IMR-90 (cell line): ENCODE data around the gene PTPRQ. TPM values are rescaled to one million over a fixed set of nuclear protein-coding genes. Genes with fewer than 3 reads are reported as not detected.

Source experiments
- ATAC-seq: fragments of 200-7000 bp; cut with Tn5 transposase; 2 replicates; pipeline ENCODE4 v1.9.1; 2020; ENCODE audit warnings: low read depth, mild to moderate bottlenecking, moderate library complexity
- BruUV-seq: library from RNA; stranded (reverse); fragments of 400-500 nt; replicated peaks from 2 replicates; lab custom pipeline; 2021; lab: Mats Ljungman, UMichigan
- CTCF ChIA-PET: fragments of 300-600 bp; formaldehyde crosslinking; extraction: SDS; loops from one replicate; lab custom pipeline; 2021; ENCODE audit warnings: antibody characterized with exemption; lab: Yijun Ruan, JAX
- POLR2A ChIA-PET: fragments of 300-600 bp; sonication (Branson Sonifier 250); formaldehyde crosslinking; loops from one replicate; lab custom pipeline; 2022; ENCODE audit warnings: antibody characterized with exemption; ENCODE audit not compliant: unreplicated experiment; lab: Charles Lee
- DNase-seq: peaks from one replicate; pipeline ENCODE4 v3.0.0; 2013
- H2AFZ ChIP-seq: replicated peaks from 2 replicates; pipeline ENCODE3; 2013; ENCODE audit warnings: low read length, mild to moderate bottlenecking; ENCODE audit not compliant: poor library complexity
- H2AK5ac ChIP-seq: 2 replicates; pipeline ENCODE4 v1.6.1; 2013; ENCODE audit warnings: low read depth, low read length, inconsistent platforms
- H2AK9ac ChIP-seq: replicated peaks from 2 replicates; pipeline ENCODE3; 2013; ENCODE audit warnings: mild to moderate bottlenecking, low read depth, low read length, moderate library complexity; ENCODE audit not compliant: poor library complexity
- H2BK120ac ChIP-seq: 2 replicates; pipeline ENCODE4 v1.6.1; 2013; ENCODE audit warnings: low read depth, low read length, inconsistent platforms
- H2BK15ac ChIP-seq: 3 replicates; pipeline ENCODE4 v1.6.1; 2013; ENCODE audit warnings: low read depth, low read length, inconsistent platforms
- H2BK20ac ChIP-seq: 2 replicates; pipeline ENCODE4 v1.6.1; 2013; ENCODE audit warnings: low read depth, mild to moderate bottlenecking, inconsistent platforms, low read length, moderate library complexity
- H2BK5ac ChIP-seq: 2 replicates; pipeline ENCODE4 v1.6.1; 2013; ENCODE audit warnings: mild to moderate bottlenecking, low read depth, low read length, inconsistent platforms; ENCODE audit not compliant: poor library complexity, severe bottlenecking
- H3K14ac ChIP-seq: replicated peaks from 2 replicates; pipeline ENCODE4 v1.6.1; 2013; ENCODE audit warnings: low read depth, low read length, inconsistent platforms
- H3K18ac ChIP-seq: 2 replicates; pipeline ENCODE4 v1.6.1; 2013; ENCODE audit warnings: low read depth, low read length, control low read depth
- H3K23ac ChIP-seq: 2 replicates; pipeline ENCODE4 v1.6.1; 2013; ENCODE audit warnings: low read depth, low read length, inconsistent platforms
- H3K27ac ChIP-seq: 2 replicates; pipeline ENCODE4 v1.5.1; 2013; ENCODE audit warnings: mild to moderate bottlenecking, control low read depth, low read length; ENCODE audit not compliant: insufficient read depth
- H3K27me3 ChIP-seq: 2 replicates; pipeline ENCODE4 v1.6.1; 2013; ENCODE audit warnings: low read length; ENCODE audit not compliant: control insufficient read depth, insufficient read depth
- H3K36me3 ChIP-seq: 2 replicates; pipeline ENCODE4 v1.6.1; 2013; ENCODE audit warnings: low read length, mixed read lengths; ENCODE audit not compliant: control insufficient read depth, insufficient read depth
- H3K4ac ChIP-seq: 2 replicates; pipeline ENCODE4 v1.6.1; 2013; ENCODE audit warnings: low read depth, low read length, inconsistent platforms
- H3K4me1 ChIP-seq: 2 replicates; pipeline ENCODE4 v1.6.1; 2013; ENCODE audit warnings: low read length, mixed read lengths; ENCODE audit not compliant: control insufficient read depth, insufficient read depth
- H3K4me2 ChIP-seq: 2 replicates; pipeline ENCODE4 v1.6.1; 2013; ENCODE audit warnings: low read depth, mild to moderate bottlenecking, control low read depth, low read length, moderate library complexity
- H3K4me3 ChIP-seq: 2 replicates; pipeline ENCODE4 v1.5.1; 2013; ENCODE audit warnings: low read depth, mild to moderate bottlenecking, control low read depth, low read length, moderate library complexity; ENCODE audit not compliant: insufficient read depth
- H3K56ac ChIP-seq: 2 replicates; pipeline ENCODE4 v1.6.1; 2013; ENCODE audit warnings: low read length, inconsistent platforms; ENCODE audit not compliant: insufficient read depth; ENCODE audit errors: extremely low read depth
- H3K79me1 ChIP-seq, 2 experiments: 2 replicates each; pipeline ENCODE4 v1.6.1; 2013; ENCODE audit warnings: low read length in 2 of 2, inconsistent platforms in 1 of 2, low read depth in 1 of 2
- H3K9ac ChIP-seq: 2 replicates; pipeline ENCODE4 v1.6.1; 2013; ENCODE audit warnings: low read depth, low read length, control low read depth
- H3K9me1 ChIP-seq: 2 replicates; pipeline ENCODE4 v1.6.1; 2013; ENCODE audit warnings: low read length, inconsistent platforms; ENCODE audit not compliant: insufficient read depth
- H3K9me3 ChIP-seq: 2 replicates; pipeline ENCODE4 v1.6.1; 2013; ENCODE audit warnings: low read length; ENCODE audit not compliant: control insufficient read depth, insufficient read depth
- H4K20me1 ChIP-seq: 2 replicates; pipeline ENCODE4 v1.6.1; 2013; ENCODE audit warnings: low read length, inconsistent platforms; ENCODE audit not compliant: insufficient read depth
- H4K5ac ChIP-seq: 2 replicates; pipeline ENCODE4 v1.6.1; 2013; ENCODE audit warnings: mild to moderate bottlenecking, low read depth, low read length, control low read depth
- H4K8ac ChIP-seq, 2 experiments: 2 replicates each; pipeline ENCODE4 v1.6.1; 2013; ENCODE audit warnings: low read depth in 2 of 2, low read length in 2 of 2, control low read depth in 1 of 2, inconsistent platforms in 1 of 2
- H4K91ac ChIP-seq: 2 replicates; pipeline ENCODE4 v1.6.1; 2013; ENCODE audit warnings: low read depth, low read length, inconsistent platforms; ENCODE audit not compliant: insufficient read depth
- BHLHE40 ChIP-seq: fragments of 150-350 bp; IDR thresholded peaks from 2 replicates; pipeline ENCODE4 v1.6.1; 2016; ENCODE audit warnings: mild to moderate bottlenecking, low read depth, low read length
- CHD1 ChIP-seq: IDR thresholded peaks from 2 replicates; pipeline ENCODE4 v1.6.1; 2012; ENCODE audit warnings: low read depth, low read length, improper control_type of control experiment
- FOS ChIP-seq: fragments of 150-350 bp; IDR thresholded peaks from 2 replicates; pipeline ENCODE4 v1.6.1; 2016; ENCODE audit warnings: low read depth, low read length
- MAZ ChIP-seq: IDR thresholded peaks from 2 replicates; pipeline ENCODE4 v1.6.1; 2012; ENCODE audit warnings: low read depth, mild to moderate bottlenecking, low read length, improper control_type of control experiment, moderate library complexity, borderline replicate concordance
- MXI1 ChIP-seq: IDR thresholded peaks from 2 replicates; pipeline ENCODE4 v1.6.1; 2012; ENCODE audit warnings: low read depth, mild to moderate bottlenecking, low read length, moderate library complexity, borderline replicate concordance
- POLR2A ChIP-seq: IDR thresholded peaks from 2 replicates; pipeline ENCODE4 v1.6.1; 2012; ENCODE audit warnings: mild to moderate bottlenecking, low read depth, low read length
- RCOR1 ChIP-seq: IDR thresholded peaks from 2 replicates; pipeline ENCODE4 v1.6.1; 2012; ENCODE audit warnings: mild to moderate bottlenecking, low read length, improper control_type of control experiment; ENCODE audit not compliant: insufficient replicate concordance
- RFX5 ChIP-seq: IDR thresholded peaks from 2 replicates; pipeline ENCODE4 v1.8.0; 2012; ENCODE audit warnings: low read depth, mild to moderate bottlenecking, low read length, moderate library complexity
- SMC3 ChIP-seq: fragments of 150-350 bp; IDR thresholded peaks from 2 replicates; pipeline ENCODE4 v1.6.1; 2016; ENCODE audit warnings: low read depth, mild to moderate bottlenecking, antibody characterized with exemption, low read length, moderate library complexity
- USF2 ChIP-seq: fragments of 150-350 bp; IDR thresholded peaks from 2 replicates; pipeline ENCODE4 v1.6.1; 2017; ENCODE audit warnings: mild to moderate bottlenecking, antibody characterized with exemption, low read length, low read depth
- WGBS, 2 experiments: methylation state at CpG; one replicate each; pipeline versions ENCODE4 v1.1.5 to v1.1.7; 2013; ENCODE audit warnings: missing lambda C conversion rate in 2 of 2; ENCODE audit not compliant: insufficient read length in 1 of 2; ENCODE audit errors: extremely low coverage in 2 of 2; 5-methylcytosine and 5-hydroxymethylcytosine counted together
- dilution Hi-C: fragments of 300-500 bp; cut with HindIII; formaldehyde crosslinking; loops from one replicate; pipeline ENCODE4 v1.14.3; 2018; ENCODE audit warnings: low sequenced_read_pairs; ENCODE audit not compliant: unreplicated experiment
- in situ Hi-C: fragments of 300-500 bp; cut with MboI; formaldehyde crosslinking; loops from 3 replicates; pipeline ENCODE4 v1.14.3; 2019; ENCODE audit warnings: low sequenced_read_pairs, inconsistent platforms, mixed read lengths
- intact Hi-C: fragments of 100-400 bp; cut with micrococcal nuclease; formaldehyde crosslinking; loops from 2 replicates; pipeline ENCODE4 v1.10.0; 2022
- polyA plus RNA-seq, 3 experiments: library from polyadenylated mRNA; depleted of rRNA; stranded (reverse); fragments of >200 nt; gene quantifications; 2 replicates each; pipeline ENCODE4 v1.2.3, GENCODE V29; 2012; ENCODE audit warnings: low replicate concordance in 1 of 3
- total RNA-seq: library from RNA; depleted of rRNA; stranded (reverse); fragments of >200 nt; gene quantifications from 2 replicates; pipeline ENCODE4 v1.2.3, GENCODE V29; 2012
- TF ChIP-seq, protein P1 (sequence below): fragments of 150-350 bp; IDR thresholded peaks from 2 replicates; pipeline ENCODE4 v1.6.1; 2016; ENCODE audit warnings: low read depth, mild to moderate bottlenecking, low read length, moderate library complexity, borderline replicate concordance

Gene PTPRQ
- total and polyA plus RNA-seq, 2 of the 4 experiments (the other 2 are of a cell fraction): 0.96 to 1.4 TPM

- Histone ChIP-seq H4K8ac (no peak overlapping the region), H2AK5ac (no peak overlapping the region), H3K9me3 (no peaks in the 10 kb centered on the region), H3K79me1 (no peaks in the 10 kb centered on the region), H2BK15ac (no peak overlapping the region), H2AFZ (peak overlapping the region; percentile 49), H2BK20ac (no peak overlapping the region), H2BK5ac (no peak overlapping the region), H3K14ac (no peak overlapping the region), H3K18ac (no peak overlapping the region), H3K4me2 (no peak overlapping the region), H3K36me3 (no peaks in the 10 kb centered on the region), H2AK9ac (no peak overlapping the region), H2BK120ac (no peak overlapping the region), H3K27ac (no peak overlapping the region), H4K5ac (no peak overlapping the region), H3K27me3 (no peaks in the 10 kb centered on the region), H3K4me1 (no peaks in the 10 kb centered on the region), H3K4ac (no peak overlapping the region), H4K91ac (no peak overlapping the region), H3K4me3 (no peak overlapping the region), H3K9me1 (no peaks in the 10 kb centered on the region), H3K23ac (no peak overlapping the region), H4K20me1 (no peaks in the 10 kb centered on the region), H3K9ac (no peak overlapping the region), H3K56ac (no peak overlapping the region)
- ATAC-seq (no peak), DNase-seq (no peak)
- WGBS, 2 experiments: no CpG with 5 or more reads among the region's 5 CpGs
- in situ Hi-C loops (no loop called here), intact Hi-C loops (no loop called here), dilution Hi-C loops (no loop called here)
- BruUV-seq: no TSS peak
- TF ChIP-seq USF2 (no peak), POLR2A (no peak), FOS (no peak), BHLHE40 (no peak), RCOR1 (no peak), CHD1 (no peak), RFX5 (no peak), MAZ (no peak), SMC3 (no peak), MXI1 (no peak)
- TF ChIP-seq, protein P1, sequence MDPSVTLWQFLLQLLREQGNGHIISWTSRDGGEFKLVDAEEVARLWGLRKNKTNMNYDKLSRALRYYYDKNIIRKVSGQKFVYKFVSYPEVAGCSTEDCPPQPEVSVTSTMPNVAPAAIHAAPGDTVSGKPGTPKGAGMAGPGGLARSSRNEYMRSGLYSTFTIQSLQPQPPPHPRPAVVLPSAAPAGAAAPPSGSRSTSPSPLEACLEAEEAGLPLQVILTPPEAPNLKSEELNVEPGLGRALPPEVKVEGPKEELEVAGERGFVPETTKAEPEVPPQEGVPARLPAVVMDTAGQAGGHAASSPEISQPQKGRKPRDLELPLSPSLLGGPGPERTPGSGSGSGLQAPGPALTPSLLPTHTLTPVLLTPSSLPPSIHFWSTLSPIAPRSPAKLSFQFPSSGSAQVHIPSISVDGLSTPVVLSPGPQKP: no peak
- POLR2A ChIA-PET: no interaction called here
- CTCF ChIA-PET: no interaction called here
Observed at GRCh38 chr12:80670214-80670613, 226.2 kb downstream of the PTPRQ start.
